Heart right ventricle (tissue), 16 donors: ENCODE measurements around the gene GFI1B. TPM values are rescaled to one million over a fixed set of nuclear protein-coding genes. Genes with fewer than 3 reads are reported as not detected.

Experiments
- ATAC-seq, 8 donors: fragments of 200-7000 bp; cut with Tn5 transposase; one replicate each; pipeline ENCODE4 v1.9.1; 2020; ENCODE audit warnings: mild to moderate bottlenecking in 8 of 8, moderate library complexity in 8 of 8, moderate number of reproducible peaks in 1 of 8
- DNase-seq, 2 donors: peaks; one replicate each; pipeline ENCODE4 v3.0.0-alpha.2; 2020
- H3K27ac ChIP-seq, 10 donors: fragments of 200-600 bp; sonication (generic) in 2 of 10; one replicate each; pipeline versions ENCODE4 v1.5.0 to v1.8.0; 2020 to 2022; ENCODE audit warnings: mild to moderate bottlenecking in 3 of 10
- H3K27me3 ChIP-seq, 7 donors: fragments of 200-600 bp; one replicate each; pipeline ENCODE4 v1.8.0; 2021 to 2022; ENCODE audit warnings: mild to moderate bottlenecking in 2 of 7
- H3K36me3 ChIP-seq, 9 donors: fragments of 200-600 bp; sonication (generic) in 1 of 9; one replicate each; pipeline versions ENCODE4 v1.5.0 to v1.8.0; 2020 to 2022; ENCODE audit warnings: mild to moderate bottlenecking in 2 of 9
- H3K4me1 ChIP-seq, 9 donors: fragments of 200-600 bp; sonication (generic) in 1 of 9; one replicate each; pipeline versions ENCODE4 v1.5.0 to v1.8.0; 2020 to 2022; ENCODE audit warnings: mild to moderate bottlenecking in 4 of 9
- H3K4me3 ChIP-seq, 10 donors: fragments of 200-600 bp; sonication (generic) in 2 of 10; one replicate each; pipeline versions ENCODE4 v1.5.0 to v1.8.0; 2020 to 2022; ENCODE audit warnings: mild to moderate bottlenecking in 7 of 10, moderate library complexity in 2 of 10
- H3K9me3 ChIP-seq, 11 donors: fragments of 200-600 bp in 10 of 11; sonication (generic) in 2 of 11; one replicate each; pipeline versions ENCODE4 v1.5.0 to v1.8.0; 2013 to 2022; ENCODE audit warnings: mild to moderate bottlenecking in 2 of 11, control low read depth in 1 of 11, moderate library complexity in 1 of 11
- CTCF ChIP-seq, 9 donors: fragments of 200-600 bp; sonication (generic) in 2 of 9; IDR thresholded peaks; one replicate each; pipeline versions ENCODE4 v1.5.0 to v1.8.0; 2021 to 2022; ENCODE audit warnings: antibody characterized with exemption in 9 of 9, mild to moderate bottlenecking in 5 of 9, moderate library complexity in 1 of 9
- WGBS, 2 donors: extraction: QIAGEN DNeasy Blood & Tissue Kit; methylation state at CpG; one replicate each; pipeline ENCODE4 v1.1.7; 2013; ENCODE audit warnings: inconsistent platforms in 1 of 2; 5-methylcytosine and 5-hydroxymethylcytosine counted together
- intact Hi-C, 10 donors: fragments of 100-400 bp; cut with DNase I; formaldehyde crosslinking; loops; one replicate each; pipeline versions ENCODE4 v1.11.1 to v1.14.2; 2022
- polyA plus RNA-seq, 2 donors: library from polyadenylated mRNA; stranded (reverse); fragments of 200-250 nt; gene quantifications; one replicate each; pipeline ENCODE4 v1.2.3, GENCODE V29; 2013
- total RNA-seq, 10 donors: library from RNA; stranded (reverse); fragmentation: NEBNext Ultra II Directional in 3 of 10; extraction: Animal tissue kit (Norgen Biotek cat#: 25700) in 3 of 10; gene quantifications; one replicate each; pipeline versions ENCODE4 v1.2.1 to v1.2.4, GENCODE V29; 2021 to 2023
- donor health status: Arrhythmogenic right ventricular cardiomyopathy.
- donor health status: ischemic (EF 13 %, LVEDD 7.1; RV severe dilation, severe dysfunction).
- donor health status: healthy with polysubstance abuse.
- donor health status: DM: no; HTN: yes; CAD: no.
- donor health status: DM: no; HTN: no; CAD: no.
- donor health status: ischemic (EF 25% LVEDD 6.9; RV normal size, moderate dysfunction).
- donor health status: ischemic (EF 25% LVEDD 5.7; RV mildly dilated, moderate dysfunction).
- donor health status: healthy.
- donor health status: DM: yes; HTN: yes; CAD: no.
- donor health status: Ischemic cardiomyopathy.
- donor health status: ischemic (EF 35%, LVEDD 5.7; RV mildly dilated, moderate dysfunction).
- donor health status: nonischemic (EF 11% LVEDD 7.7; RV severe dilation, severe dysfunction).
- donor health status: DM: yes; HTN: yes; CAD: no.
- donor health status: PGD.
- donor health status: ischemic (EF 29% LVEDD 5.4; RV normal size, mild dysfunction).
- donor health status: nonischemic (EF 23%, LVEDD 6.1; RV moderate dilation, normal function).

The GFI1B gene
- total and polyA plus RNA-seq, 12 donors: 0.06 to 0.49 (median 0.24) TPM; not detected in 4

- H3K27me3 ChIP-seq: no peaks in the 10 kb centered on the region
- peaks cover 0 to 53% (median 32%) of the 10 kb centered on the region in 9 donors for H3K4me1 ChIP-seq
- H3K9me3 ChIP-seq: no peaks in the 10 kb centered on the region
- H3K4me3 ChIP-seq: peak overlapping the region; percentile 73 to 100 (median 99)
- intact Hi-C loops: loop anchor here in 1 of 10 donors (10.0 kb wide), 1 partner anchor 591 kb away; the partner anchor contains the start of gene SETX
- H3K36me3 ChIP-seq: no peaks in the 10 kb centered on the region
- TF ChIP-seq CTCF (IDR thresholded peaks at IDR 0.05): no peak
- H3K27ac ChIP-seq: peak overlapping the region; percentile 82 to 100 (median 98)
- ATAC-seq (no peak), DNase-seq (no peak)
- WGBS, 2 donors: 69 to 70% methylated on average over 23 of the region's 23 CpGs
Observed at GRCh38 chr9:132945186-132946130, 33.0 kb upstream of the GFI1B start.

GRCh38 chr9:132946211-132946610, 32.3 kb upstream of the GFI1B start:
- H3K9me3 ChIP-seq: no peaks in the 10 kb centered on the region
- H3K4me1 ChIP-seq: peaks cover 0 to 45% (median 29%) of the 10 kb centered on the region in 9 donors
- no peaks in the 10 kb centered on the region for H3K27me3 ChIP-seq
- TF ChIP-seq CTCF (IDR thresholded peaks at IDR 0.05): no peak
- ATAC-seq: no peak
- H3K36me3 ChIP-seq: no peaks in the 10 kb centered on the region
- H3K4me3 ChIP-seq: no peak overlapping the region
- 30 to 47% methylated on average over 3 of the region's 3 CpGs for WGBS, 2 donors
- no peak for DNase-seq
- intact Hi-C loops: loop anchor here in 1 of 10 donors (10.0 kb wide), 1 partner anchor 591 kb away; the partner anchor contains the start of gene SETX
- H3K27ac ChIP-seq: no peak overlapping the region

- ATAC-seq (no peak), DNase-seq (no peak)
- intact Hi-C loops: loop anchor here in 1 of 10 donors (10.0 kb wide), 1 partner anchor 592 kb away; the partner anchor contains the start of gene SETX
- no peaks in the 10 kb centered on the region for H3K9me3 ChIP-seq
- WGBS, 2 donors: 75 to 77% methylated on average over 7 of the region's 7 CpGs
- H3K27me3 ChIP-seq: no peaks in the 10 kb centered on the region
- TF ChIP-seq CTCF (IDR thresholded peaks at IDR 0.05): no peak
- peaks cover 0 to 40% (median 27%) of the 10 kb centered on the region in 9 donors for H3K4me1 ChIP-seq
- no peak overlapping the region for H3K4me3 ChIP-seq
- no peak overlapping the region for H3K27ac ChIP-seq
- H3K36me3 ChIP-seq: no peaks in the 10 kb centered on the region
Observed at GRCh38 chr9:132946631-132947295, 31.7 kb upstream of the GFI1B start.

GRCh38 chr9:132947756-132948155, 30.7 kb upstream of the GFI1B start:
- WGBS, 2 donors: 92 to 96% methylated on average over 8 of the region's 8 CpGs
- H3K36me3 ChIP-seq: no peaks in the 10 kb centered on the region
- no peak overlapping the region for H3K27ac ChIP-seq
- no peaks in the 10 kb centered on the region for H3K27me3 ChIP-seq
- no peaks in the 10 kb centered on the region for H3K9me3 ChIP-seq
- TF ChIP-seq CTCF (IDR thresholded peaks at IDR 0.05): no peak
- no peak overlapping the region for H3K4me3 ChIP-seq
- intact Hi-C loops: loop anchor here in 1 of 10 donors (10.0 kb wide), 1 partner anchor 593 kb away; the partner anchor contains the start of gene SETX
- no peak for ATAC-seq
- no peak for DNase-seq
- H3K4me1 ChIP-seq: peaks cover 0 to 30% (median 18%) of the 10 kb centered on the region in 9 donors
